ENCODE measurements around the gene GHR.
A peak's percentile ranks its signal among the peaks of the same experiment; 100 is the strongest.

Gene GHR

DNA sequence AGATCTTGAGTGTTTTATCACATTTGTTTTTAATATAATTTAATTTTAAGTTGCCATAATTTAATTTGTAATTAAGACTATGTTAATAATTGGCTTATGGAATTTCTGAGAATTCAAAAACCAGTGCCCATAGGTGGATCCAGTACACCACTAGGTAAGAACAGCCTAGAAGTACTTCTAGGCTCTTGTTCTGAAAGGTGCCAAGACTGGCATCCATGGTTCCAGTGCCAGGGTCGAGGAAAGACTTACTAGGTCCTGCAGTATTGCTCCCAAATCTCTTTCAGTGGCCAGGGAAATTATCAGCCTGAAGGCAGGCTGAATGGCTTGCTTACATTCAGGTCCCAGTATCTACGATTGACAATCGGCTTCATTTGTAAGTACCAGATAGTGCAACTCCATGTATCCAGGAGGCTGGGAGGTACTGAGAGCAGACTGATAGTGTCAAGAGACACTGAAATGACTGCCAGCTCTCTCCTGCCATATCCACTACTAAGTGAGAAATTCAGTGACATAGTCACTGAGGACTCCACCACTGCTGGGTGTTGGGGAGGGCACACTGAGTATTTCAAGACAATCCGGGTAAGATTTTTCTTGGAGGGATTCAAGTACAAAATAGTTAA, 174.2 kb downstream of the GHR start:
- no peak for DNase-seq (ENCODE audit: low spot score)
- no peak for FAIRE-seq

DNA sequence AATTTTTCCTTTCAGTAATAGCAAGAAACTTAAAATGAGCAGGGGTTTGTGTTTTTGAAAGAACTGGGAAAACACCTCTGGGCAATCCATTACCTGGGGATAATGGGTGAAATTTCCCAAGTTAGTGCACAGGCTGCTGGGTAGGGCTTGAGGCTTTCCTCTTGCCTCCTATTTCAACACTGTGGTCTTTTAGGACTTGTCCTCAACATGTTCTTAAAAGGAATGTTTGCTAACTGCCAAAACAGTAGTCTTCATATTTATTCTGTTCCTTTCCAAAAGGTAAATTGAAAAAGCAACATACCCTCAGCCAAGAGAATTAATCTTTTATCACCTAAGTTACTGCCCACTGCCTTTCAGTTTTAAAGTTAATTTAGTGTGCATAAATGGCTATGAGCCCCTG, 175.1 kb downstream of the GHR start:
- no peak for DNase-seq (ENCODE audit: low spot score)
- no peak for FAIRE-seq

DNA sequence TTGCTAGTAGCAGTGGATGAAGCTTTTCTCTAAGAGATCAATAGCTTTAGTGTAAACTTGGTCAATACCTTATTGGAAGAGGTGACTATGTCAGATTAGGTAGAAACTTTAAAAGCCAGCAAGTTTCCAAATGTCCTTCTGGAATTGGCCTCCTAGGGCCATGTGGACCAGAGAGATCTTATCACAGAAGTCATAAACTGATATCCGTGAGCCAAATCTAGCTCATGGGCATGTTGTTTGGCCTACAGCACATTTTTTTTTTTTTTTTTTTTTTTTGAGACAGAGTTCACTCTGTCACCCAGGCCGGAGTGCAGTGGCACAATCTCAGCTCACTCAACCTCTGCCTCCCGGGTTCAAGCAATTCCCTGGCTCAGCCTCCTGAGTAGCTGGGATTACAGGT, 175.9 kb downstream of the GHR start:
- DNase-seq (ENCODE audit: low spot score) = no peak
- FAIRE-seq = no peak

DNA sequence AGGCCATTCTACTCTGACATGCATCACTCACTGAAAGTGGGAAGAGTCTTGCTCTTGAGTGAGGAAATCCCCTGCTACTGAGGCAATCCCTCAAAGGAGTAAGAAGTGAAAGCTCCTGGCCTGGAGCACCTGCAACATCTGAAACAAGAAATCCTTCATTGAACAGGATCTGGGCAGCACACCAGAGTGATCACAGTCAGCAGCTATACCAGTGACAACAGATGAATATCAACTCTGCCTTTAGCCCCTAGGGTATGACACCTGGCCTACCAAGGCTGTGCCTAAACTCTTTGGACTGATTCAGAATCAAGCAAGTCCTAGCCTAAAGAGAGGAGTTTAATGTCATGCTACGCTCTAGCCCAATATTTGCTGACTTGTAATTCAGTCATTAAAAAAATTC, 177.2 kb downstream of the GHR start:
- no peak for DNase-seq (ENCODE audit: low spot score)
- FAIRE-seq = no peak

DNA sequence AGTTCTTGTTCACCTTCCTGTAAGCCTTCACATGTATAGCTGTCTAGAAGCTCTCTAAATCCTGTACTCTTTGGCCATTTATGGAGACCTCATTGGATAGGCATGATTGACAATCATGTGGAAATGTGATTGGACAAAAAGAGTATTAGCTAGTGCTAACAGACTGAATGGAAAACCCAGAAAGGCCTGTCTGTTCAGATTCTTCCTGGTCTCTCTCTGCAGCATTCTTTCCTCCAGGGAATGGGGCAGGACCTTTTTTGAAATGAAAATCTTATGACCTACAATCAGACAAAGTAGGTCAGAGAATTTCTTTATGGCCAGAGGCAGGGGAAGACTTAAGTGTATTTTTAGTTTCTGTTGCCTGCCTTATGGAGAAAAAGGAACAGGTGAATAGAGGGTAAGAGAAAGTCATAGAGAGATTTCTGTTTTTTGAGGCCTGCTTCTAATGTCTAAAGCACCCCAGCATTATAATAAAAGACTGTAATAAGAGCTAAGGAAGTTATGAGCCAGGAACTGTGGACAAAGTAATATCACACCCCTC, 181.0 kb downstream of the GHR start:
- FAIRE-seq (no peak), DNase-seq (ENCODE audit: low spot score) (no peak)

DNA sequence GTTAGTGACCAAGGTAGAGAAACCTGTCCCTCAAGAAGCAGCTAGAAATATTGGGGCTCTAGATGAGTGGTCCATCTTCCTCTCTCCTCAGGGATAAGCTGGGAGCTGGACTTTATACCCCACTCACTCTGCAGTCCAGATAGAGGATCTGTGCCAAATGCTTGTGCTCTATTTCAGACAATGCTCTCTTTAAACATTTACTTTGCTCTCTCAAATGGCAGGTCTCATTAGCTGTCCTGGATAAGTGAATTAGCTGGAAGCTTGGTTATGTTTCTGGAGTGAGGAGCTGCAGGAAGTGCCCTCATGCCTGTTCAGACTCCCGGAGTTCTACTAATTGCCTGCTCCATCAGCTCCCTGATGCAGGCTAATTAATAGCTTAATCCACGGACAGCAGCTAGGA, 182.3 kb downstream of the GHR start:
- DNase-seq (ENCODE audit: low spot score) (no peak), FAIRE-seq (no peak)

DNA sequence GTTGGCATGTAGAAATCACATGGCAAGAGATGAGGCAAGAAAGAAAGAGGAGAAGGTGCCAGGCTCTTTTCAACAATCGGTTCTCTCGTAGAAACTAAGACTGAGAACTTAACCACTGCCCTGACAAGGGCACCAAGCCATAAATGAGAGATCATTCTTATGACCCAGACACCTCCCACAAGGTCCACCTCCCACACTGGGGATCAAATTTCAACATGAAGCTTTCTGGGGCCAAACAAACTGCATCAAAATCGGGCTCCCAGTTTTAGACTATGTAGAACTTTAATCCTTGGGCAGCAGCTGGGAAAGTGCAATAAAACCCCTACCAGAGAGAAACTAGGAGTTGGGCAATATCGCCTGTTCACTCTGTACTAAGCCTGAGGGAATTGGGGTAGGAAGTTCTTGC, 183.2 kb downstream of the GHR start:
- FAIRE-seq (no peak), DNase-seq (ENCODE audit: low spot score) (no peak)

DNA sequence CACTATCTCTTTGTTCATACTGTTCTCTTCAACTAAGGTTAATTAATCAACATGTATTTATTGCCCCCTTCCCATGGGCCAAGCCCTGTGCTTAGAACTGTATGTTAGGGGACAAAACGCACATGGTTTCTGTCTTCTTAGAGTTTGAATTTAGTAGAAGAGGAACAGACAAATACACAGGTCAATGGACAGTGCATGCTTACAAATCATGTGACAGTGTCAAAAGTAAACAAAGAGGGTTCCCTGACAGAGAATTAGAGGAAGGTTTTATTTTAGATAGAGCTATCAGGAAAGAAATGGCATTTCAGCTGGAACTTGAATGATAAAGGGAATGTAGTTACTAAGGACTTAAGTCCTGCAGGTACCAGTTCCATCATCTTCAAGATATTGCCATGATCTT, 188.2 kb downstream of the GHR start:
- DNase-seq (ENCODE audit: low spot score) (no peak), FAIRE-seq (no peak)

DNA sequence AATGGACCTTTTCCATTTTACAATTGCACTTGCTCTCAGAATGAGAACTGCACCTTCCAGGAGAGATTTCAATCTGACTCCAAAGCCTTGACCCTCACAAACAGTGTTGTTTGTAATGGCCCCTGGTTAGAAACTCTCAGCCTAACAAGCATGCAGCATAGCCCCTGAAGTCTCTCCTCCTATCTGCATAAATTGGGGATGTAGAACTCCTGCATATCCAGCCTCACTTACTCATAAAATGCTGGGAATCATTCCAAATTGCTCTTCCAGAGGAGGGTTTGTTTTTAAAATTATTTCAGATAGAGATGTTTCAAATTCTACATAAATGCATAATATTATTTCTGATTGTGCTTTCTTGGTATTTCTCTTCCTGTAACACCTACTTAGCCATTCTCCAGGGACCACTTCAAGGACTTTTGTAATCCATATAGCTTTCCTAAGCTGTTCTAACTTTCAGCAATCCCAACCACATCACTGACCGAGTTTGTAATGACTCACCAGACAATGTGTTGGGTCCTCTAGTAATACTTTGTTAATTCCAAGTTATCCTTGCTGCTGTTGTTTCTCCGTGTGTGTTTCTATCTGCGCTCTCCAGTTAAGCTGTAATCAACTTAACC, 189.6 kb downstream of the GHR start:
- FAIRE-seq = no peak

DNA sequence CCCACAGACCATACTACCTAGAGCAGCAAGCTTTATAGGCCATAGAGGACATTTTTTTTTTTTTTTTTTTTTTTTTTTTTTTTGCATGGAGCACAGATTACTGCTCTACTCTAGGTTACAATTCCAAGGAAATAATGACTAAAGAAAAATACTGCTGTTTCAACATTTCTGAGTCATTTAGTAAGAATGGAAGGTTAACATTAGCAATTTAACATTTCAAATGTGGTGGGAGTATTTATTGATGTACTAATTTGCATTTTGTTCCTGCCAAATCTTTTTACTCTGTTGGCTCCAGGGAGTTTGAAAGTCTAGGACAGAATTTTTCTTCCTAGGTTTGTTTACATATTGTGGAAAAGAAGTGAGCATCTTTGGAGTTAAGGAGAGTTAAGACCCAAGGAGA, 191.3 kb downstream of the GHR start:
- FAIRE-seq = no peak
- DNase-seq (ENCODE audit: low spot score) = no peak

More for the DNA sequence above, 189.6 kb downstream of the GHR start:
- no peak for DNase-seq (ENCODE audit: low spot score)

DNA sequence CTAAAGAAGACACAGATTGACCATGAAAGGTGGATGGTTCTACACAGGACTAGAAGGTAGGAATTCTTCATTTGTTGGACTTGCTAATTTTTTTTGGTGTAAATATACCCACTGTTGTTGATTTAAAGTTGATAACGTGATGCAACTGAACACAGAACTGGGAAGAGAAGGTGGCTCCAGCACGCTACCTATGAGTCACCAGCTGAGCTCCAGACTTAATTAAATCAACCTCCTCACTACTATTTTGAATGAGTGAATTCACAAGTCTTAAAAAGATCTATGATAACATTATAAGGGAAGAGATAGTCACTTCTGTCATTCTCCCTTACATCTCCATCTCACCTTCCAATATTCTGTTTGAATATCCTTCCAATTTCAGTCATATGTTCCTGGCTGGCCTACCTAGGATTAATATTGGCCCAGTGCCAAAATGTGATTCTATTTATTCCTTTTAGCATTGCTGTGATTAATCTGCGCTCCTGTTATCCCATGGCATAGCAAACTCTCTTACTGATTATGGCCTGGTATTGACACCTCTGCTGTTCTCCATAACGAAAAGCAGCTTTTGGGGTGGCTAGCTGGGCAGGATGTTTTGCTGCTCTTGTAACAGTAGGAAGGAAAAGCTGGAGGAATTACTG, 197.5 kb downstream of the GHR start:
- DNase-seq (ENCODE audit: low spot score) (no peak), FAIRE-seq (no peak)

DNA sequence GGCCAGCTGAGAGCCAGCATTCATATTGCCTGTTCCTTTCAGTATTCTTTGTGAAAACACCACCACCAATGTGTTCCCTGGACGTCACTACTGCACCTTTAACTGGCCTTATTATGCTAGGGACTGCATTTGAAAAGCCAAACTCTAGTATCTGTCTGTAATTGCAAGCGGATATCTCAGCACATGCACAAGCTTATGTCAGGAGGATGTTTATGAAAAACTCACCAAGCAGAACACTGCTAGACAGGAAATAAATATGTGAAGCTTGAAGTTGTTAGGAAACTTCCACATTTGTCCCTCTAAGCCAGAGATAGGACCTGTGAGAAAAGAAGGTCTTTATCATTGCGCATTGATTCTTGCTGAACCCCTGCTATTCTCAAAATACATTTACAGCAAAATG, 198.0 kb downstream of the GHR start:
- FAIRE-seq = no peak
- DNase-seq (ENCODE audit: low spot score) = no peak

DNA sequence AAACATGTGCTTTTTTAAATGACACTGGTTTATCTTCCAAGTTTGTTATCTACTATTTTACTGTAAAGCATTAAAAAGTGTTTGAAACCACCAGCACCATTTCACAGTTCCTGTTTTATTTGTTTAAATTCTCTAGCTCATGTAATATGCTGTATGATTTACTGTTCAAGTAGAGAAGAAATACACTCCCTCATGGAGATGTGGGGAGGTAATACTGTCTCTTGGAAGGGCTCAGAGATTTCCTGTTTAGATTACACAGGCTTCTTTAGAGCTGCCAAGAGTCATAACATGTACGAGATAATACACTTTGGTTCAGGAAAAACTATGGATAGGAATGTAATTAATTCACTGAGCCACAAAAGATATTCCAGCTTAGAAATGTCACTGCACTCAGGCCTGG, 198.4 kb downstream of the GHR start:
- DNase-seq (ENCODE audit: low spot score) (no peak), FAIRE-seq (no peak)

DNA sequence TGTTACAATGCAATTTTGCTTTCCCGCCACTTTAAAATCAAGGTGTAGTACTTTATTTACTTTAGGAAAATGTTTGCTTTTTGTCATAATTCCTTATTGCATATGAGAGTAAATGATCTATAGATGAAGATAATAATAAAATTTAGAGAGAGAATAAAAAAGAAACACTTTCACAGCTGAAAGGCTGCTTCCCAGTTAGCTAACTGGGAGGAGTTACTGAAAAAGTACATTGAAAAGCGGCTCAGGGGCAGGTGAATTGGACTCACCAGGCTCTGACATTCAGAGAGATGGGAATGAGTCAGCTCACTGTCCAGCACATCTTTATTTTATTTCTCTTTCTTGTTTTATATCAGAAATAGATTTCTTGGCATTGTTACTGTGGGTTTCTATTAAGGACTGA, 201.7 kb downstream of the GHR start:
- DNase-seq (ENCODE audit: low spot score) = no peak
- no peak for FAIRE-seq

DNA sequence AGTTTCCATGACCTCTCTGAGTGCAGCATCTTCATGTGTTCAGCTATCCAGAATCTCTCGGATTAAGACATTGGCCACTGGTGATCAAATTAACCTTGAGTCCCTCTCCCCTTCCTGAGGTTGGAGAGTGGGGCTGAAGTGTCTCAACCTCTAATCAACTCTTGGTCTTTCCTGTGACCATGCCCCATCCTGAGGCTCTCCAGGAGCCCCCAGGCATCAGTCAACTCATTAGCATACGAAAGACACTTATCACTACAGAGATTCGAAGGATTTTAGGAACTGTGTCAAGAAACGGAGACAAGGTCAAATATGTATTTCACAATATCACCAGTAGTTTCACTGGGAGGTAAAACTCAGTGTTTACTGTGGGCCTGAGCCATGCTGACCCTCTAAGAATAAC, 203.2 kb downstream of the GHR start:
- no peak for DNase-seq (ENCODE audit: low spot score)
- no peak for FAIRE-seq

DNA sequence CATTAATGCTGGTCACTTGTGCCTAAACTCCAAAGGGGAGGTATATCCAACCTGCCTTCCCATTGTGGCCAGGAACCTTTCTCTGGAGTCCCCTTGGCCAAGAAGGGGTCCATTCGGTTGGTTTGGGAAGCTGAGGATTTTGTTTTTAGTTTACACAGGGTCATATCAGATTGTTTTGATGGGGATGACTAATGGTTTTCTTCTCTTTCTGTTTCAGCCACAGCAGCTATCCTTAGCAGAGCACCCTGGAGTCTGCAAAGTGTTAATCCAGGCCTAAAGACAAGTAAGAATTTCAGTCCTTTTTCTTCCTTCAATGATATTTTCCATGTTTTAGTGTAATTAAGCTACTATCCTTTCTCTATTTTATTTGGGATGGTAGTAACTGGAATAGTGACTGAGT, 205.6 kb downstream of the GHR start:
- FAIRE-seq (no peak), DNase-seq (ENCODE audit: low spot score) (no peak)

DNA sequence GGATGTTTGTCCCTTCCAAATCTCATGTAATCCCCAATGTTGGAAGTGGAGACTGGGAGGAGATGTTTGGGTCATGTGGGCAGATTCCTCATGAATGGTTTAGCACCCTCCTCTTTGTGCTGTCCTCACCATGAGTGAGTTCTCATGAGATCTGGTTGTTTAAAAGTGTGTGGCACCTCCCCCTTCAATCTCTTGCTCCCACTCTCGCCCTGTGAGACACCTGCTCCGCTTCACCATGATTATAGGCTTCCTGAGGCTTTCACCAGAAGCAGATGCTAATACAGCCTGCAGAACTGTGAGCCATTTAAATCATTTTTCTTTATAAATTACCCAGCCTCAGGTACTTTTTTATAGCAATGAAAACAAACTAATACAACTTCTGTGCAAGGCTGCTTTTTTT, 206.0 kb downstream of the GHR start:
- FAIRE-seq (no peak), DNase-seq (ENCODE audit: low spot score) (no peak)

DNA sequence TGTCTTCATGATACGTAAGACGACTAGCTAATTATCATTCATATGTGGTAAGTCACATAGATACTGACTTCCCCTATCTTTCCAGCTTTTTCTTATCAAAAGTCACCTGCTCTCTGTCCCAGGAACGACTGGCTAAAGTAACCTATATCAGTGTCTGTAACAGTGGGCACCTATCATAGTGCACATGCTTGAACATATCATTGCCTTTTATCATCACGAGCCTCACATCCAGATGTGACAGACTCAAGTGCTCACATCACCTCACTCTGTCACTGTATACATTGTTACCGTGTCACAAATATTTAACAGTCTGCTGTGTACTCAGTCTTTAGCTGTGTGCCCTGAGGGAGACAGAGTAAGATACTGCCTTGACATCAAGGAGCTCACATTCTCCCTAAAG, 208.0 kb downstream of the GHR start:
- FAIRE-seq = no peak
- no peak for DNase-seq (ENCODE audit: low spot score)

DNA sequence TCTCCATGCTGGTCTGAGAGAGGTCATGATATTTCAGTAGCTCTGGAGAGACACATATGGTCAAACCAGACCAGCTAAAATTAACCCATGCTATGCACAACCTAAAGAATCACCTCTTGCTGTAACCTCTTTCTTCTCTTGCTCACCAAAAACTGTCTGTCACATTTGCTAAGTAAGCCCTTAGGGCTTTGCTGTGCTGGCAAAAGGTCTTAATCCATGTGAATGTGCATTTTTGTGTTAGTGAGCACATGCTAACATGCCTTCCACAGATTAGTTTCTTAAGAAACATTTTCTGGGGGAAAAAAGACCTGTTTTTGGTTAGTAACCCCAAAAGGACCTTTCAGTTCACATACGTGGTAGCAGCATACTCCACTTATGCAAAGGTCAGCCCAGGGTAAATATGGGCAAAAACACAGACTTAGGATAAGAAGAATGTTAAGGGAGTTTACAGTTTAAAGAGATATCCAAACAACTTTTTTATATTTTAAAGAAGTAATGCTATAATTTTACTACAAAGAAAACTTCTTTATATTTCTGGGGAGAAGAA, 209.2 kb downstream of the GHR start:
- no peak for FAIRE-seq
- DNase-seq (ENCODE audit: low spot score) = no peak

DNA sequence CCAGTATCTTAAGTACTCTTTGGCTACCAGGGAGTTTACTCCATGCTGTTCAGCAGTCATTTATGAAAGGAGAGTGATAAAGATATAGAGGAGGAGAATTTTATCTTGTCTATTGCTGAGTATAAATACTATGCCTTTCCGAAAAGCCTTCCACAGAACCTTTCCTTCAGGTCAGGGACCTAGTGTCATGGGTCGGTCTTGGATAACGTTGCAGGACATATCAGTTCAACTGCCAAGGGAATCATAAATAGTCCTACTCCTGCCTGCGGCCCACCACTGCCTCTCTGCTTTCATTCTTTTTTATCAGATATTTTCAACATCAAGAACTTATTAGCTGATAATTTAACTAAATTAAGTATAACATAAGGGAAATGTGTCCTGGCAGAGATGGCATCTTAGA, 211.3 kb downstream of the GHR start:
- FAIRE-seq (no peak), DNase-seq (ENCODE audit: low spot score) (no peak)

DNA sequence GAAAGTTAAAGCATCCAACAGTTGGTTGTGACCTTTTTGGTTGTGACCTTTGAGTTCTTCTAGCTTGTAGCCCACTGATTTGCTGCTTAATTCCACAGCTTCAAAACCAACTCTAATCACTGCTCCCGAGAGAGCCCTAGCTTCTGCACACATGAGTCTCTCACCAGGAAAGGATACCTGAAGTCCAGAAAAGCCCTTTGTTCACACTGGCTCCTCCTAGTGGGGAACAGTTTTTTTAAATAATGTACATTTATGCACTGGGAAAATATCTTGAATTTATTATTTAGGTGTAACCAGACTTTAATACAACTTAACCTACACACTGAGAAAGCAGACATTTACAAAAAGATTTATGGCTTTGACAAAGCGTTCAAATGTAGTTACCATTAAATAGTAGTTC, 213.2 kb downstream of the GHR start:
- peak; percentile 16 for DNase-seq (ENCODE audit: low spot score)
- FAIRE-seq = no peak

DNA sequence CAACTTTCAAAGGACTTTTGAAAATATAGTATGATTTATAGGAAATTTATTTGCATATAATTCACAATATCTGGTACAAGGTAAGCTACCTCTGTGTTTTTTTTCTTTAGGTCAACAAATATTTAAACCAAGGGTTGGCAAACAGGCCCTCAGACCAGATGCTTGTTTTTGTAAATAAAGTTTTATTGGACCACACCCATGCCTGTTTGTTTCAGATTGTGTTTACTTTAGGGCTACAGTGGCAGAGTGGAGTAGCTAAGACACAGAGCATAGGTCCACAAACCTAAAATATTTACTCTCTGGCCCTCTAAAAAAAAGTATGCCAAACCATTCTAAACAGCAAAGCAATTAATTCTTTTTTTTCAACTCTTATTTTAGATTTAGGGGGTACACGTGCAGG, 213.7 kb downstream of the GHR start:
- FAIRE-seq = no peak
- DNase-seq (ENCODE audit: low spot score) = no peak

DNA sequence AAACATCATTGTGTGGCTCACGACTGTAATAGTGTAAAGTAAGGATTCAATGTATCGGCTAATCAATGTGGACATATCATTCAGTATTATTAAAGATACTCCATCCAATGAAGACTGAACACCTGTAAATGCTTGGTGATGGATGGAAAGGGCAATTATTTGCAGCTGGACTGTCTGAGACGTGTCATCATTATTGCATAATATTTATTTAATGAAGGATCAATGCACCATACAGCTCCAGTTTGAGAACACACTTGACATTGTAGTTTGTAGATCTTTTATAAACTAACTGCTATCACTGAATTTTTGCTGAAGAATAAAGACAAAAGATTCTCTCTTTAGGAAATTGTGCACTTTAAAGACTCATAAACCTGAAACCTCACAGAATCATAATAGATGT, 215.7 kb downstream of the GHR start:
- no peak for FAIRE-seq
- no peak for DNase-seq (ENCODE audit: low spot score)
